IMR-90 (cell line): ENCODE measurements around the gene KMT2D. TPM values are rescaled to one million over a fixed set of nuclear protein-coding genes. Genes with fewer than 3 reads are reported as not detected.

Experiments used
- ATAC-seq: fragments of 200-7000 bp; cut with Tn5 transposase; 2 replicates; pipeline ENCODE4 v1.9.1; 2020; ENCODE audit warnings: low read depth, mild to moderate bottlenecking, moderate library complexity
- BruUV-seq: library from RNA; stranded (reverse); fragments of 400-500 nt; replicated peaks from 2 replicates; lab custom pipeline; 2021; lab: Mats Ljungman, UMichigan
- CTCF ChIA-PET: fragments of 300-600 bp; formaldehyde crosslinking; extraction: SDS; loops from one replicate; lab custom pipeline; 2021; ENCODE audit warnings: antibody characterized with exemption; lab: Yijun Ruan, JAX
- POLR2A ChIA-PET: fragments of 300-600 bp; sonication (Branson Sonifier 250); formaldehyde crosslinking; loops from one replicate; lab custom pipeline; 2022; ENCODE audit warnings: antibody characterized with exemption; ENCODE audit not compliant: unreplicated experiment; lab: Charles Lee
- DNase-seq: peaks from one replicate; pipeline ENCODE4 v3.0.0; 2013
- H2AFZ ChIP-seq: replicated peaks from 2 replicates; pipeline ENCODE3; 2013; ENCODE audit warnings: low read length, mild to moderate bottlenecking; ENCODE audit not compliant: poor library complexity
- H2AK5ac ChIP-seq: 2 replicates; pipeline ENCODE4 v1.6.1; 2013; ENCODE audit warnings: low read depth, low read length, inconsistent platforms
- H2AK9ac ChIP-seq: replicated peaks from 2 replicates; pipeline ENCODE3; 2013; ENCODE audit warnings: mild to moderate bottlenecking, low read depth, low read length, moderate library complexity; ENCODE audit not compliant: poor library complexity
- H2BK120ac ChIP-seq: 2 replicates; pipeline ENCODE4 v1.6.1; 2013; ENCODE audit warnings: low read depth, low read length, inconsistent platforms
- H2BK15ac ChIP-seq: 3 replicates; pipeline ENCODE4 v1.6.1; 2013; ENCODE audit warnings: low read depth, low read length, inconsistent platforms
- H2BK20ac ChIP-seq: 2 replicates; pipeline ENCODE4 v1.6.1; 2013; ENCODE audit warnings: low read depth, mild to moderate bottlenecking, inconsistent platforms, low read length, moderate library complexity
- H2BK5ac ChIP-seq: 2 replicates; pipeline ENCODE4 v1.6.1; 2013; ENCODE audit warnings: mild to moderate bottlenecking, low read depth, low read length, inconsistent platforms; ENCODE audit not compliant: poor library complexity, severe bottlenecking
- H3K14ac ChIP-seq: replicated peaks from 2 replicates; pipeline ENCODE4 v1.6.1; 2013; ENCODE audit warnings: low read depth, low read length, inconsistent platforms
- H3K18ac ChIP-seq: 2 replicates; pipeline ENCODE4 v1.6.1; 2013; ENCODE audit warnings: low read depth, low read length, control low read depth
- H3K23ac ChIP-seq: 2 replicates; pipeline ENCODE4 v1.6.1; 2013; ENCODE audit warnings: low read depth, low read length, inconsistent platforms
- H3K27ac ChIP-seq: 2 replicates; pipeline ENCODE4 v1.5.1; 2013; ENCODE audit warnings: mild to moderate bottlenecking, control low read depth, low read length; ENCODE audit not compliant: insufficient read depth
- H3K27me3 ChIP-seq: 2 replicates; pipeline ENCODE4 v1.6.1; 2013; ENCODE audit warnings: low read length; ENCODE audit not compliant: control insufficient read depth, insufficient read depth
- H3K36me3 ChIP-seq: 2 replicates; pipeline ENCODE4 v1.6.1; 2013; ENCODE audit warnings: low read length, mixed read lengths; ENCODE audit not compliant: control insufficient read depth, insufficient read depth
- H3K4ac ChIP-seq: 2 replicates; pipeline ENCODE4 v1.6.1; 2013; ENCODE audit warnings: low read depth, low read length, inconsistent platforms
- H3K4me1 ChIP-seq: 2 replicates; pipeline ENCODE4 v1.6.1; 2013; ENCODE audit warnings: low read length, mixed read lengths; ENCODE audit not compliant: control insufficient read depth, insufficient read depth
- H3K4me2 ChIP-seq: 2 replicates; pipeline ENCODE4 v1.6.1; 2013; ENCODE audit warnings: low read depth, mild to moderate bottlenecking, control low read depth, low read length, moderate library complexity
- H3K4me3 ChIP-seq: 2 replicates; pipeline ENCODE4 v1.5.1; 2013; ENCODE audit warnings: low read depth, mild to moderate bottlenecking, control low read depth, low read length, moderate library complexity; ENCODE audit not compliant: insufficient read depth
- H3K56ac ChIP-seq: 2 replicates; pipeline ENCODE4 v1.6.1; 2013; ENCODE audit warnings: low read length, inconsistent platforms; ENCODE audit not compliant: insufficient read depth; ENCODE audit errors: extremely low read depth
- H3K79me1 ChIP-seq, 2 experiments: 2 replicates each; pipeline ENCODE4 v1.6.1; 2013; ENCODE audit warnings: low read length in 2 of 2, inconsistent platforms in 1 of 2, low read depth in 1 of 2
- H3K9ac ChIP-seq: 2 replicates; pipeline ENCODE4 v1.6.1; 2013; ENCODE audit warnings: low read depth, low read length, control low read depth
- H3K9me1 ChIP-seq: 2 replicates; pipeline ENCODE4 v1.6.1; 2013; ENCODE audit warnings: low read length, inconsistent platforms; ENCODE audit not compliant: insufficient read depth
- H3K9me3 ChIP-seq: 2 replicates; pipeline ENCODE4 v1.6.1; 2013; ENCODE audit warnings: low read length; ENCODE audit not compliant: control insufficient read depth, insufficient read depth
- H4K20me1 ChIP-seq: 2 replicates; pipeline ENCODE4 v1.6.1; 2013; ENCODE audit warnings: low read length, inconsistent platforms; ENCODE audit not compliant: insufficient read depth
- H4K5ac ChIP-seq: 2 replicates; pipeline ENCODE4 v1.6.1; 2013; ENCODE audit warnings: mild to moderate bottlenecking, low read depth, low read length, control low read depth
- H4K8ac ChIP-seq, 2 experiments: 2 replicates each; pipeline ENCODE4 v1.6.1; 2013; ENCODE audit warnings: low read depth in 2 of 2, low read length in 2 of 2, control low read depth in 1 of 2, inconsistent platforms in 1 of 2
- H4K91ac ChIP-seq: 2 replicates; pipeline ENCODE4 v1.6.1; 2013; ENCODE audit warnings: low read depth, low read length, inconsistent platforms; ENCODE audit not compliant: insufficient read depth
- BHLHE40 ChIP-seq: fragments of 150-350 bp; IDR thresholded peaks from 2 replicates; pipeline ENCODE4 v1.6.1; 2016; ENCODE audit warnings: mild to moderate bottlenecking, low read depth, low read length
- CEBPB ChIP-seq: IDR thresholded peaks from 2 replicates; pipeline ENCODE4 v1.6.1; 2012; ENCODE audit warnings: low read depth, low read length, improper control_type of control experiment
- CHD1 ChIP-seq: IDR thresholded peaks from 2 replicates; pipeline ENCODE4 v1.6.1; 2012; ENCODE audit warnings: low read depth, low read length, improper control_type of control experiment
- CTCF ChIP-seq: conservative IDR thresholded peaks from 2 replicates; pipeline ENCODE4 v1.5.1; 2012; ENCODE audit warnings: mild to moderate bottlenecking, low read depth, low read length, improper control_type of control experiment
- ELK1 ChIP-seq: fragments of 150-350 bp; IDR thresholded peaks from 2 replicates; pipeline ENCODE4 v1.6.1; 2016; ENCODE audit warnings: low read depth, mild to moderate bottlenecking, low read length, moderate library complexity, borderline replicate concordance
- FOS ChIP-seq: fragments of 150-350 bp; IDR thresholded peaks from 2 replicates; pipeline ENCODE4 v1.6.1; 2016; ENCODE audit warnings: low read depth, low read length
- MAFK ChIP-seq: IDR thresholded peaks from 2 replicates; pipeline ENCODE4 v1.6.1; 2012; ENCODE audit warnings: low read depth, low read length, improper control_type of control experiment
- MAZ ChIP-seq: IDR thresholded peaks from 2 replicates; pipeline ENCODE4 v1.6.1; 2012; ENCODE audit warnings: low read depth, mild to moderate bottlenecking, low read length, improper control_type of control experiment, moderate library complexity, borderline replicate concordance
- MXI1 ChIP-seq: IDR thresholded peaks from 2 replicates; pipeline ENCODE4 v1.6.1; 2012; ENCODE audit warnings: low read depth, mild to moderate bottlenecking, low read length, moderate library complexity, borderline replicate concordance
- NFE2L2 ChIP-seq: fragments of 150-350 bp; IDR thresholded peaks from 2 replicates; pipeline ENCODE4 v1.6.1; 2016; ENCODE audit warnings: low read depth, mild to moderate bottlenecking, low read length
- POLR2A ChIP-seq: IDR thresholded peaks from 2 replicates; pipeline ENCODE4 v1.6.1; 2012; ENCODE audit warnings: mild to moderate bottlenecking, low read depth, low read length
- RAD21 ChIP-seq: IDR thresholded peaks from 2 replicates; pipeline ENCODE4 v1.6.1; 2012; ENCODE audit warnings: low read length, improper control_type of control experiment
- RCOR1 ChIP-seq: IDR thresholded peaks from 2 replicates; pipeline ENCODE4 v1.6.1; 2012; ENCODE audit warnings: mild to moderate bottlenecking, low read length, improper control_type of control experiment; ENCODE audit not compliant: insufficient replicate concordance
- RFX5 ChIP-seq: IDR thresholded peaks from 2 replicates; pipeline ENCODE4 v1.8.0; 2012; ENCODE audit warnings: low read depth, mild to moderate bottlenecking, low read length, moderate library complexity
- SMC3 ChIP-seq: fragments of 150-350 bp; IDR thresholded peaks from 2 replicates; pipeline ENCODE4 v1.6.1; 2016; ENCODE audit warnings: low read depth, mild to moderate bottlenecking, antibody characterized with exemption, low read length, moderate library complexity
- USF2 ChIP-seq: fragments of 150-350 bp; IDR thresholded peaks from 2 replicates; pipeline ENCODE4 v1.6.1; 2017; ENCODE audit warnings: mild to moderate bottlenecking, antibody characterized with exemption, low read length, low read depth
- WGBS, 2 experiments: methylation state at CpG; one replicate each; pipeline versions ENCODE4 v1.1.5 to v1.1.7; 2013; ENCODE audit warnings: missing lambda C conversion rate in 2 of 2; ENCODE audit not compliant: insufficient read length in 1 of 2; ENCODE audit errors: extremely low coverage in 2 of 2; 5-methylcytosine and 5-hydroxymethylcytosine counted together
- dilution Hi-C: fragments of 300-500 bp; cut with HindIII; formaldehyde crosslinking; loops from one replicate; pipeline ENCODE4 v1.14.3; 2018; ENCODE audit warnings: low sequenced_read_pairs; ENCODE audit not compliant: unreplicated experiment
- in situ Hi-C: fragments of 300-500 bp; cut with MboI; formaldehyde crosslinking; loops from 3 replicates; pipeline ENCODE4 v1.14.3; 2019; ENCODE audit warnings: low sequenced_read_pairs, inconsistent platforms, mixed read lengths
- intact Hi-C: fragments of 100-400 bp; cut with micrococcal nuclease; formaldehyde crosslinking; loops from 2 replicates; pipeline ENCODE4 v1.10.0; 2022
- polyA plus RNA-seq, 3 experiments: library from polyadenylated mRNA; depleted of rRNA; stranded (reverse); fragments of >200 nt; gene quantifications; 2 replicates each; pipeline ENCODE4 v1.2.3, GENCODE V29; 2012; ENCODE audit warnings: low replicate concordance in 1 of 3
- total RNA-seq: library from RNA; depleted of rRNA; stranded (reverse); fragments of >200 nt; gene quantifications from 2 replicates; pipeline ENCODE4 v1.2.3, GENCODE V29; 2012

Gene KMT2D
- total and polyA plus RNA-seq, 2 of the 4 experiments (the other 2 are of a cell fraction), result 6.6 to 25.2 TPM

GRCh38 chr12:49061157-49061650 lies 610 bp upstream of the KMT2D start:
- Histone ChIP-seq H3K18ac (peak overlapping the region; percentile 18), H2BK15ac (peak overlapping the region; percentile 67; the same call in 1 of the 3 replicates), H3K36me3 (no peaks in the 10 kb centered on the region), H2AFZ (peak overlapping the region; percentile 100), H3K27ac (peak overlapping the region; percentile 98), H4K91ac (peak overlapping the region; percentile 97), H3K4me3 (peak overlapping the region; percentile 81), H3K14ac (peak overlapping the region; percentile 96), H3K56ac (peak overlapping the region; percentile 94), H3K4me1 (peaks cover 5% of the 10 kb centered on the region), H3K27me3 (no peaks in the 10 kb centered on the region), H2BK120ac (peak overlapping the region; percentile 88; the same call in 1 of the 2 replicates), H4K5ac (peak overlapping the region; percentile 65), H4K20me1 (peaks cover 33% of the 10 kb centered on the region), H3K4me2 (peak overlapping the region; percentile 88), H3K9me3 (no peaks in the 10 kb centered on the region), H3K23ac (peak overlapping the region; percentile 98), H3K9ac (peak overlapping the region; percentile 91), H4K8ac (peak overlapping the region; percentile 82 to 99), H2AK9ac (peak overlapping the region; percentile 98), H3K9me1 (peaks cover 9% of the 10 kb centered on the region), H2BK5ac (peak overlapping the region; percentile 95), H3K79me1 (peaks cover 9 to 43% of the 10 kb centered on the region in 2 experiments; a peak in 3 of 4 replicates), H2BK20ac (0 out of 2 replicates have a peak overlapping the region, but pooled peaks have one; percentile 50), H2AK5ac (peak overlapping the region; percentile 77), H3K4ac (peak overlapping the region; percentile 97)
- in situ Hi-C loops, result loop anchor here (5.0 kb wide), 1 partner anchor 176 kb away; no protein-coding TSS in a partner anchor
- DNase-seq (no peak), ATAC-seq (no peak)
- no TSS peak for BruUV-seq
- intact Hi-C loops, result no loop called here
- WGBS, 2 experiments, result 0% methylated on average over 1 of the region's 16 CpGs; no CpG with 5 or more reads in 1 of the 2 experiments
- CTCF ChIA-PET, result interaction anchor here (0.9 kb wide), 1 partner anchor 49 kb away, joined by 3 read pairs; no protein-coding TSS in a partner anchor
- POLR2A ChIA-PET, result no interaction called here
- dilution Hi-C loops, result no loop called here
- TF ChIP-seq RCOR1 (no peak), RFX5 (no peak), RAD21 (no peak), MAZ (no peak), ELK1 (no peak), FOS (no peak), POLR2A (no peak), CHD1 (no peak), USF2 (no peak), CTCF (no peak), BHLHE40 (no peak), MXI1 (no peak), NFE2L2 (no peak), CEBPB (no peak), SMC3 (no peak), MAFK (no peak)
